Suprapubic skin (tissue), 4 donors: ENCODE measurements around the gene MUC22. TPM values are rescaled to one million over a fixed set of nuclear protein-coding genes. Genes with fewer than 3 reads are reported as not detected.
"Not testable (repeated sequence)": the region's sequence is repeated elsewhere in the genome, so short reads cannot be mapped to it uniquely, and the experiment has no call there.

Experiments used
- DNase-seq, 2 donors: peaks; one replicate each; pipeline ENCODE4 v3.0.0-alpha.2; 2019; ENCODE audit warnings: low spot score in 2 of 2
- H3K27ac ChIP-seq: fragments of 200-600 bp; sonication (generic); one replicate; pipeline ENCODE4 v1.5.1; 2019
- H3K27me3 ChIP-seq: fragments of 200-600 bp; sonication (generic); one replicate; pipeline ENCODE4 v1.5.1; 2019
- H3K36me3 ChIP-seq: fragments of 200-600 bp; sonication (generic); one replicate; pipeline ENCODE4 v1.5.1; 2019
- H3K4me1 ChIP-seq: fragments of 200-600 bp; sonication (generic); one replicate; pipeline ENCODE4 v1.5.1; 2019
- H3K4me3 ChIP-seq: fragments of 200-600 bp; sonication (generic); one replicate; pipeline ENCODE4 v1.5.1; 2019; ENCODE audit warnings: mild to moderate bottlenecking
- H3K9me3 ChIP-seq: fragments of 200-600 bp; sonication (generic); one replicate; pipeline ENCODE4 v1.5.1; 2019
- CTCF ChIP-seq, 2 donors: fragments of 200-600 bp in 1 of 2; fragments of 450-650 bp in 1 of 2; sonication (generic) in 1 of 2; IDR thresholded peaks; one replicate each; pipeline ENCODE4 v1.5.1; 2016 to 2019; ENCODE audit warnings: antibody characterized with exemption in 2 of 2, mild to moderate bottlenecking in 1 of 2, moderate library complexity in 1 of 2
- EP300 ChIP-seq: sonication (generic); formaldehyde crosslinking; IDR thresholded peaks from one replicate; pipeline ENCODE4 v1.6.1; 2017; ENCODE audit warnings: antibody characterized with exemption
- POLR2A ChIP-seq, 2 donors: fragments of 450-650 bp; IDR thresholded peaks; one replicate each; pipeline ENCODE4 v1.6.1; 2017; ENCODE audit warnings: antibody characterized with exemption in 2 of 2, mild to moderate bottlenecking in 2 of 2, moderate library complexity in 2 of 2
- POLR2AphosphoS5 ChIP-seq, 3 donors: sonication (generic); formaldehyde crosslinking; IDR thresholded peaks; one replicate each; pipeline ENCODE4 v1.6.1; 2017; ENCODE audit warnings: antibody characterized with exemption in 3 of 3
- WGBS: methylation state at CpG from one replicate; pipeline ENCODE4 v1.1.5; 2018; 5-methylcytosine and 5-hydroxymethylcytosine counted together
- total RNA-seq, 4 donors: library from RNA; depleted of rRNA; stranded (reverse); fragments of >200 nt; gene quantifications; one replicate each; pipeline ENCODE4 v1.1.0, GENCODE V29; 2016

The MUC22 gene
- total RNA-seq, 4 donors from 2014 or later, result 0.18 TPM; not detected in 3

- H3K27me3 ChIP-seq, result no peaks in the 10 kb centered on the region
- no peak for TF ChIP-seq CTCF (IDR thresholded peaks at IDR 0.05)
- no peak for TF ChIP-seq POLR2A (IDR thresholded peaks at IDR 0.05)
- no peak for TF ChIP-seq POLR2AphosphoS5 (IDR thresholded peaks at IDR 0.05)
- no peak for TF ChIP-seq EP300
- 48% methylated on average over 4 of the region's 4 CpGs for WGBS
- H3K36me3 ChIP-seq, result no peaks in the 10 kb centered on the region
- no peaks in the 10 kb centered on the region for H3K9me3 ChIP-seq
- H3K4me3 ChIP-seq, result no peak overlapping the region
- DNase-seq, result no peak
- no peak overlapping the region for H3K27ac ChIP-seq
- no peaks in the 10 kb centered on the region for H3K4me1 ChIP-seq
Observed at GRCh38 chr6:31057426-31058003, 47.2 kb downstream of the MUC22 start.

- Histone ChIP-seq H3K9me3 (no peaks in the 10 kb centered on the region), H3K4me3 (no peak overlapping the region), H3K4me1 (no peaks in the 10 kb centered on the region), H3K36me3 (no peaks in the 10 kb centered on the region), H3K27me3 (no peaks in the 10 kb centered on the region), H3K27ac (no peak overlapping the region)
- TF ChIP-seq EP300, result no peak
- TF ChIP-seq POLR2AphosphoS5 (IDR thresholded peaks at IDR 0.05), result no peak
- TF ChIP-seq CTCF (IDR thresholded peaks at IDR 0.05), result no peak
- TF ChIP-seq POLR2A (IDR thresholded peaks at IDR 0.05), result no peak
- DNase-seq, result no peak
- 74% methylated on average over 10 of the region's 10 CpGs for WGBS
Observed at GRCh38 chr6:31058128-31058894, 48.0 kb downstream of the MUC22 start.

- Histone ChIP-seq H3K4me1 (no peaks in the 10 kb centered on the region), H3K27me3 (no peaks in the 10 kb centered on the region), H3K27ac (no peak overlapping the region), H3K9me3 (no peaks in the 10 kb centered on the region), H3K36me3 (no peaks in the 10 kb centered on the region), H3K4me3 (no peak overlapping the region)
- DNase-seq, result no peak
- TF ChIP-seq CTCF (IDR thresholded peaks at IDR 0.05) (no peak), EP300 (no peak), POLR2AphosphoS5 (IDR thresholded peaks at IDR 0.05) (no peak), POLR2A (IDR thresholded peaks at IDR 0.05) (no peak)
- over 99% methylated on average over 8 of the region's 8 CpGs for WGBS
Observed at GRCh38 chr6:31060145-31060544, 49.9 kb downstream of the MUC22 start.

DNA sequence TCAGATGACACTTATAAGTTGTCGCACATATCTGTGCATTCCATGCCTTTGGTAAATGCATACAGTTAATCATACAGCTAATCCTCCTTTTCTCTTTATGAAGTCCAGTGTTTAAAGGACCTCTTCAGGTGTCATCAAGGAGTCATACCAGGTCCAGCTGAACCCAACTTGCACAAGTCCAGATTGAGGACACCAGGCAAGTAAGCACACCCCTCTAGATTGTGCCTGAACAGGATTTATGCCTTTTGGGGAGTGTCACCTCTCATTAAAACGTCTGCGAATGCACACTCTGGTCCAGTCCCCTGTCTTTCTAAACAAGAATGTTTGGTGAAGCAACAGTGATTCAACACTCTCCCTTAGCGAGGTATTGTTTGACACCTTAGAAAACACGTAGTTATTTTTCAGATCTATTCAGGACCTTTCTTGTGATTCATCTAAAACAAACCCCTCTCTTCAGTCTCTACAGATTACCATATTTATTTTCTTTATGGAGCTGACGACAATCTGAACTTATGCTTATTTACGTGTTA, 53.7 kb downstream of the MUC22 start:
- no peaks in the 10 kb centered on the region for H3K27me3 ChIP-seq
- peaks cover 5% of the 10 kb centered on the region for H3K4me1 ChIP-seq
- no peaks in the 10 kb centered on the region for H3K9me3 ChIP-seq
- TF ChIP-seq CTCF (IDR thresholded peaks at IDR 0.05), result no peak
- no peak for TF ChIP-seq POLR2AphosphoS5 (IDR thresholded peaks at IDR 0.05)
- TF ChIP-seq POLR2A (IDR thresholded peaks at IDR 0.05), result no peak
- no peak for TF ChIP-seq EP300
- WGBS, result 85% methylated on average over 7 of the region's 7 CpGs
- no peaks in the 10 kb centered on the region for H3K36me3 ChIP-seq
- H3K27ac ChIP-seq, result no peak overlapping the region
- H3K4me3 ChIP-seq, result no peak overlapping the region
- no peak for DNase-seq

DNA sequence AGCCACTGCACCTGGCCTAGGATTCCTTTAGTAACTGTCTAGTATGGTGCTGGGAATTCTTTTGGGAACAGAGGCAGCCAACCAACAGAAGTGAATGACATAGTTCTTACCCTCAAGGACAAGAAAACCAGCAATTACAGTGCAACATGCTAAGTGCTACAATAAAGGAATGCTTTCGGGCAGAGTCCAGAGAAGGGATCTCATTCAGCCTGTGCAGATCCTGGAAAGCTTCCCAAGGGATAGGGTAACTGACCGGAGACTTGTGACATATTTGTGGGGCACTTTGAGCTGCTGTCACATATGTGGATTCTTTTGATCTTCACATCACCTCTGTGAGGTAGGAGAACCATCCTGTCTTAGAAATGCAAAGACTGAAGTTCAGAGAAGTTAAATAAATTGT, 55.3 kb downstream of the MUC22 start:
- WGBS, result 52% methylated on average over 2 of the region's 2 CpGs
- DNase-seq, result no peak

DNA sequence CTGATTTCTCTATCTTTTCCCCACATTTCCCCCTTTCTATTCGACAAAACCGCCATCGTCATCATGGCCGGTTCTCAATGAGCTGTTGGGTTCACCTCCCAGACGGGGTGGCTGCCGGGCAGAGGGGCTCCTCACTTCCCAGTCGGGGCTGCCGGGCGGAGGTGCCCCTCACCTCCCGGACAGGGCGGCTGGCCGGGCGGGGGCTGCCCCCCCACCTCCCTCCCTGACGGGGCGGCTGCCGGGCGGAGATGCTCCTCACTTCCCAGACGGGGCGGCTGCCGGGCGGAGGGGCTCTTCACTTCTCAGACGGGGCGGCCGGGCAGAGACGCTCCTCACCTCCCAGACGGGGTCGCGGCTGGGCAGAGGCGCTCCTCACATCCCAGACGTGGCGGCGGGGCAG, 56.8 kb downstream of the MUC22 start:
- not testable (repeated sequence) for H3K27me3 ChIP-seq, H3K36me3 ChIP-seq, H3K4me1 ChIP-seq, H3K4me3 ChIP-seq, H3K9me3 ChIP-seq, H3K27ac ChIP-seq, DNase-seq
- whole genome bisulfite sequencing, result 100% methylated on average over 9 of the region's 32 CpGs

More for the DNA sequence above, 55.3 kb downstream of the MUC22 start:
- Histone ChIP-seq H3K9me3 (no peaks in the 10 kb centered on the region), H3K4me1 (peaks cover 5% of the 10 kb centered on the region), H3K36me3 (no peaks in the 10 kb centered on the region), H3K27ac (no peak overlapping the region), H3K4me3 (no peak overlapping the region), H3K27me3 (no peaks in the 10 kb centered on the region)
- TF ChIP-seq POLR2AphosphoS5 (IDR thresholded peaks at IDR 0.05), result no peak
- TF ChIP-seq CTCF (IDR thresholded peaks at IDR 0.05), result no peak
- TF ChIP-seq POLR2A (IDR thresholded peaks at IDR 0.05), result no peak
- no peak for TF ChIP-seq EP300

DNA sequence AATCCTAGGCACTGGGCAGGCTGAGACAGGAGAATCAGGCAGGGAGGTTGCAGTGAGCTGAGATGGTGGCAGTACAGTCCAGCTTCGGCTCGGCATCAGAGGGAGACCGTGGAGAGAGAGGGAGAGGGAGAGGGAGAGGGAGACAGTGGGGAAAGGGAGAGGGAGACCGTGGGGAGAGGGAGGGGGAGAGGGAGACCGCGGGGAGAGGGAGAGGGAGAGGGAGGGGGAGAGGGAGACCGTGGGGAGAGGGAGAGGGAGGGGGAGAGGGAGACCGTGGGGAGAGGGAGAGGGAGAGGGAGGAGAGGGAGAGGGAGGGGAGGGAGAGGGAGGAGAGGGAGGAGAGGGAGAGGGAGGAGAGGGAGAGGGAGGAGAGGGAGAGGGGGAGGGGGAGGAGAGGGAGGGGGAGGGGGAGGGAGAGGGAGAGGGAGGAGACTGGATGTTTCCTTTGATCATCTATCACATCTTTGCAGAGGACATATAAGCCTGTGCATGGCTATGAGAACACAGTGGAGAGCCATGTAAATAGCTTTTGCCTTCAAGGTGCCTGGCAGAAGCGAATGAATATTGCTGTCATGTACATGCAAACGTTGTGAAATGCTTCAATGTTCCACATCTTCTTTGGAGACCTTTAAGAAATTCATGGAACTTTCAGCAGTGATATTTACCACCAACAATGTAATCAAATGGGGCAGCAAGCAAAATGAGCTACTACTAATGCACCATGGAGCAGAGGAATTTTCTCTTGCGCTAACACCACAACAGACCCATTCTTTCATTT, 57.8 kb downstream of the MUC22 start:
- not testable (repeated sequence) for H3K27ac ChIP-seq, H3K36me3 ChIP-seq, H3K9me3 ChIP-seq, H3K4me1 ChIP-seq, H3K27me3 ChIP-seq, DNase-seq, H3K4me3 ChIP-seq
- 52% methylated on average over 6 of the region's 11 CpGs for WGBS
